ENCODE results near the gene ECE1. TPM values are rescaled to one million over a fixed set of nuclear protein-coding genes. Genes with fewer than 3 reads are reported as not detected.

The ECE1 gene
- total RNA-seq, 1 experiment from 2014 or later, result 69.8 TPM

DNA sequence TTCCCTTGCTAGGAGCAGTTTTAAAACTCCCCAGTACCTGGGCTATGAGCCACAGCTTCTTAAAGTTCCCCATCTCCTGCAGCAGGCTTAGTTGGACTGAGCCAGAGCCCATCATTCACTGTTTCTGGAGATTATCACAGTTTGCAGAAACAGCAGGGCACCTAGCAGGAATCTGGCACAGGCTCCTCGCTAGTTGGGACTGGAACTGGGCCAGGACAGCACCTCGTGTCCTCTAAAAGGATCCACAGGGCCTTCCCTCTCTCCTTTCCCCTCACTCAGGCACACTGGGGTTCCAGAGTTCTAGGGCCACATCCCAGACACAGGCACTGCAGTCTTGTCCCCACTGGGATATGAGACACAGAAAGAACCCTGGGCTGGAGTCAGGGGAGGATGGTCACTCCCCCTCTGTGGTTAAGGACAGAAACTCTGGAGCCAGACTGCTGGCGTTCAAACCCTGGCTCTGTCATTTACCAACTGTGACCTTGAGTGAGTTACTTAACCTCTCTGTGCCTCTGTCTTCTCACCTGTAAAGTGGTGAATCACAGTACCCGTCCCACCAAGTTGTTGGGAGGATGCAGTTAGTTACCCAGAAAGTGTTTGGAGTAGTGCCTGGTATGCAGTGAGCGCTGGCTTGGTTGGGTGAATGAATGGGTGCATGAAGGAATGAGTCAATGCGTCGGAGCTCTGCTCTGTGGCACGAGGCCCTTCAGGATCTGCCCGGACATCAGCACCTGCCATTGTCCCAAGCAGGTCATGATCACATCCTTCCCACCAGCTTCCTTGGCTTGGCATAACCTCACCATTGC is 18.8 kb upstream of the ECE1 start:
- peak; percentile 62 for DNase-seq (ENCODE audit: low read depth)

DNA sequence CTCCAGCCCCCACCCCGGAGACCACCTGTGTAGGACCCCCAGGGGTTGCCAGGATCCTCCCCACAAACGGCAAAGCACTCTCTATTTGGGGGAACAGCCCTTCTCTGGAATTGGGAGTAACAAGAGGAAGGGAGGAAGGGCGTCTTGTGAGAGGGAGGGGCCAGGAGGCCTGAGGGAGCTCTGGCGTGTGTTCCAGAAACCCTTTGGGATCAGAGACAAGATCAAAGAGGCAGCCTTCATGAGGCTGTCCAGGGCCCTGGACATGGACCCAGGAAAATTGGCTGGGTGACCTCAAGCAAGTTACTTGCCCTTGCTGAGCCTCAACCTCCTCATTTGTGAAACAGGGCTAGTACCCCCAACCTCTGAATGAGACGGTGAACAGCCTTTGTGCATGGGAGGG is 18.1 kb upstream of the ECE1 start:
- DNase-seq (ENCODE audit: low read depth), result no peak

DNA sequence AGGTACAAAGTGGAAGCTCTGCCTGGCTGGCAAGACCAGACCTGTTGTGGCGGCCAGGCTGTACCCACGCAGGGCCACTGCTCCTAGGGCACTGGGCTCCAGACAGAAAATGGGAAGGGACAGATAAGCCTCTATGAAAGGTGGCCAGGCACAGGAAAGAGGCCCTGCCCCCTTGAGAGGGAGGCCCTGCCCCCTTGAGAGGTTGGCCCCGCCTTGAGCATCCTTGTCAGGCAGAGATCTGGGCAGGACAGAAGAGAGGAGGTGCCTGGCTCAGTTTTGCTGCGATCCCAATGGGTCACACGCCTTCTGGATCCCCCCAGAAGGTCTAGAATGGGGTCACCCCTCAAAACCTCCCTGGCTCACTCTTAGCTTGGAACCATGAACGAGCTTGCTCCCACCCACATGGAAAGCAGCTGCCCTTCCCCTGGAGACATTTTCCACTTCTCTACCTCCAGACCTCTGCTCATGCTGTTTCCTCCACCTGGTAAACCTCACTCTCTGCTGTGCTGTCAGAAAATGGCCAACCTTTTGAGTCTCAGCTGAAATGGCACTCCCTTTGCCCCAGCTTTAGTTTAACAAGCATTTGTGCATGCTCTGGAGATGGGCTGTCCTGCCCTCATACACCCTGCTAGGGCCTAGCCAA is 17.5 kb upstream of the ECE1 start:
- DNase-seq (ENCODE audit: low read depth), result no peak

DNA sequence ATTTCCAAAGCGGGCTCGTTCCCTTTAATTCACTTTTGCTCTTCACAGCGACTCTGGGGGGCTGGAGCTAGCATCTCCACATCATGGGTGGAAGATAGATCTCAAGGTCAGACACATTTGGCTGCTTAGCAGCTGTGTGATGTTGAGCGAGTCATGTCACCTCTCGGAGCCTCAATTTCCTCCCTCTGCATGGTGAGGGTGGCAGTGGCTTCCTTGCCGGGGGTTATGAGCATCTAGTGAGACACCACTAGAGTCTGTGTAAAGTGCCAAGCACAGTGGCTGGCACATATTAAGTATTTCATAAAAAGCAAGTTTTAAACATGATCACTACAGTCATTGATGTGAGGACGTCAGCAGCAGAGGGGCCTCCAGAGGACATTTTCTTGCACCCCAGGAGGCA is 16.9 kb upstream of the ECE1 start:
- DNase-seq (ENCODE audit: low read depth), result no peak

DNA sequence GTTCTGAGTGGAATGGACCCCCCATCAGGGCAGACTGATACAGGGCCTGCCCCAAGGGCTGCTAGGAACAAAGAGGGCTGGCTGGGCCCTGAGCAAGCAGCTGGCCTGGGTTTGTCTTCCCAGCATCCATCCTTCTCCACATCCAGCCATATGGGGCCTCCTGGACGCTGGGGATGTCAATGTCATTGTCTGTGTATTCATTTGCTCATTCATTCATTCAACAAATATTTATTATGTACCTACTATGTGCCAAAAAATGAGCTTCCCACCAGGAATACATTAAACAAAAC is 15.6 kb upstream of the ECE1 start:
- no peak for DNase-seq (ENCODE audit: low read depth)

DNA sequence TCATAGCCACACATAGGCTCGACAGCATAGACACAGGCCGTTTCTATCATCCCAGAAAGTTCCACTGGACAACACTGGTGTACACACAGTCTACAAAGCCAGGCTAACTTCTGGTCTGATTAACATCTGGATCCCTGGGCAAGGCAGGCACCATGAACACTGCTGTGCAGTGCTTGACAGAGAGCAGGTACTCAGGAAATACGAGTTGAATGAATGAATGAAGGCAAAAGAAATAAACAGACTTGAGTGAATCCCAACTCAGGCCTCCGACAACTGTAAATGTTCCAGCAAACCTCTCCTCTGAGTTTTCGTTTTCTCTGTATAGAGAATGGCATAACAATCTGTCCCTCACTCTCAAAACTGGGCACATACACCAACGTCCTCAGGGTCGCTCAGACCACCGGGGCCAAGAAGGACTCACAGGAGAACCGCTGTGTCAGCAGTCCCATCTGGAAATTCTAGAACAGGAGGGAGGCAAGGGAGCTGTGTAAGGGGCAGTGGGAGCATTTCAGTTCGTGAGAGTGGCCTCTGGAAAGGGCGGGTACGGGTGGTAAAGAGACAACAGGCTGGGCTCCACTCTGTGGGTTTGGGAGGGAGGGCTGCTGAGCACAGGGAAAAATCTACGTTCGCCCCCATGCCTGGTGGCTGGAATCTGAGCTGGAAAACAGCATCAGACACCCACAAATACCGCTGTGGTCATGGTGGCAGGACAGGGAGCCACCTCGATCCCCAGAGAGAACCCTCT is 15.1 kb upstream of the ECE1 start:
- DNase-seq (ENCODE audit: low read depth), result no peak

DNA sequence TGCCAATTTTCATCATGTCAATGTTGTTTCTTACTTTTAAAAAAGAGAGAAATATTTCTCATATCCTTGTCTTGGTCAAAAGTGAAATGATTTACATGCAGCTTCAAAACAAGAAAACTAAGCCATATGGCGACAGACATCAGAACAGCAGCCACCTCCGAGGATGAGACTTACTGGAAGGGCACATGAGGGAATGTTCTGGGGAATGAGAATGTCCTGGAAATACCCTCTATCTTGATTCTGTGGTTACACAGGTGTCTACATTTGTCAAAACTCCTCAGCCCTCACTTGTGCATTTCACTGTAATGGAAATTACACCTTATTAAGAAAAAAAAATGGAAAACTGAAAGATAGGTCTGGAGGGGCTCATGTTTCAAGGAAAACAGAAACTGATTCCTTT is 14.2 kb upstream of the ECE1 start:
- DNase-seq (ENCODE audit: low read depth), result no peak

DNA sequence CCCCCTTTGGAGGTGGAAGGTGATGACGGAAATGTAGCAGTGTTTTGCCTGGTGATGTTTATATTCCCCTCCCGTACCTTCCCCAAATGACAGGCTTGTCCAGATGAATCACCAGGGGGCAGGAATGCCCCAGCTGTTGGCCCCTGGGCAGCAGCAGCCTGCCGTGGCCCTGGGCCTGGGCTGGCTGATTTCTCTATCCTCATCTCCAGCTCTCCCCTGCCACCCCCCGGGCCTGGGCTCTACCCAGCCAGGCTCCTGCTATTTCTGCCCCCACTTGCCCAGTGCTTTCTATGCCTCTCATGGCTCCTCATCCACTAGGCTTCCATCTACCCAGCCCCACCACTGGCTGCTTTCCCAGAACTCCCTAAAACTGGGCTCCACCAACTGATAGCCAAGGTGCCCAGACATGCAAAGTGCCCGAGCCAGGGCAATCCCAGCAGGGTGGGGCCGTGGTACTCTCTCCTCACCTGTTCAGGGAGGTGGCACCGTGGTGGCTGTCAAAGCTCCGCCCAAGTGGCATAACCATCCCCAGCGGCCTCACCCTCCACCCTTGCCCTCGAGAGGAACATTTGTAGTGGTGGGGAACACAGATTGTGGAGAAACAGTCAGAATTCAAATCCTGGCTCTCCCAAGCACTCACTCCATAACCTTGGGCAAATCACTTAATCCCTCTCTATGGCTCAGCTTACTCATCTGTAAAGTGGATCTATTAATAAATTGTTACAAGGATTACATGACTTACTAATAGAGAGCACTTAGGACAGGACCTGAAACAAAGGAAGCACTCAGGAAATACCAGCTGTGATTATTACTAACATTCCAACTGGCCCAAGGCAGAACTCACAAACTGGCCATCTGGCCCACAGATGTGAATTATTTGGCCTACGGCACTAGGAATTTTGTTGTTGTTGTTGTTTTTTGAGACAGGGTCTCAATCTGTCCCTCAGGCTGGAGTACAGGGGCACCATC is 12.8 kb upstream of the ECE1 start:
- peak; percentile 78 for DNase-seq (ENCODE audit: low read depth)

DNA sequence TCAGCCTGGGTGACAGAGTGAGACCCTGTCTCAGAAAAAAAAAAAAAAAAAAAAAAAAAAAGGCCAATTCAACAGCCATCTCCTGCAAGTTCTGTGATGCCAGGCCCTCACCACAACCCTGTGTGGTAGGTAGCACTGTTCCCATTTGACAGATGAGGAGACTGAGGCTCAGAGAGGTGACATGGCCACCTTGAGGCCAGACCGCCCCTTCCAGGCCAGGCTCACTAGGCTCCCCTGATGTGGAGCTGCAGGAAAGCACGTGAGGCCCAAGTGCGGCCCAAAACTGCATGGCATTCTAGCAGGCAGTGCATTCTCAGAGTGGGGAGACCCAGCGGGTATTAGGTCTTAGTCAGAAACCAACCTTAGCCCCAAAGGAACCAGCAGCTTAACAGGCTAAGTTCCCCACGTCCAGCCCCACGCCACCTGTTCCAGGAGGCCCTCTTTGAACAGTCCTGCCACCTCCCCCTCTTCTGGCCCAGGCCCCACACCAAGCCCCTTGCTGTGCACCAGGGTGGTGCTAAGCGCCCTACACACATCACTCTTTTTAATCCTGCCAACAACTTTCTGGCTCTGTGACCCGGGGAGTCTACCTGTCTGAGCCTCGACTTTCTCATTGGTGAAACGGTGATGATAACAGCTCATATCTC is 11.7 kb upstream of the ECE1 start:
- DNase-seq (ENCODE audit: low read depth), result no peak

DNA sequence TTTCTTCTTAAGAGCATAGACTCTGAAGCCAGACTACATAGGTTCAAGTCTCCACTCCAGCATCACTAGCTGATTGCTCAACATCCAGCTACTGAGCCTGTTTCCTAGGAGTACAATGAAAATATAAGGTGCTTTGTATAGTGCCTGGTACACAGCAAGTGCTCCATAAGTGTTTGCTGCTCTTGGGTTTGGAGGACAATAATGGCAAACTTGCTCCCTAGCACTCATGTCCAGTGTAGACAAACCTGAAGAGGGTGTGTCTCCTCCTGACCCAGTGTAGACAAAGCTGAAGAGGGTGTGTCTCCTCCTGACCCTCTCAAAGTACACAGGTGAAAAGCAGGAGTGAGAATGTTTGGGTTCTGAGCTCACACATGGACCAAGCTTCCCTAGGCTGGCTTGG is 10.5 kb upstream of the ECE1 start:
- DNase-seq (ENCODE audit: low read depth), result no peak

DNA sequence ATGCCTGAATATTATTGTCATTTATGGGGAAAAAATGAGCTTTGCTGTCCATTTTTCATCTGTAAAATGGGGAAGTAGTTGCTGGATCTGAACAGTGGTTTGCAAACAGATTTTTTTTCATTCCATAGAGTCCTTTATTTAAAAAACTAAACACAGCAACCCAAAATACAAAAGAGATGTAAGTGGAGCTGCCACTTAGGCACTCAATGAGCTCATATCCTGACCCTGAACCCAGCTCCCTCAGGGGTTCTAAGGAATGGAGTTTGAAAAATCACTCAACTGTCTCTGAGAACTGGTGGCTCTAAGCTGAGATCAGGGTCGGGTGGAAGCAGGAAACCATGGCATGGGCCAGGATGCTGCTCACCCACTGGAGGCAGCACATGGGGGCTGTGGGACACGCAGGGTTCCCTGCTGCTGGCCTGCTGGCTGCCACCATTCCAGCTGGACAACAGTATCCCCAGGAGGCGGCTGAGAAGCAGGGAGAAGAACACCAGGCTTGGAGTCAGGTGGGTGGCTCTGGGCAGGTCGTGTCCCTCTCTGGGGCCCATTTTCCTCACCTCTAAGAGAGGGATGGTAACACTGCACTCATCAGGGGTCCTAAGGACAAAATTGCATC is 9.6 kb upstream of the ECE1 start:
- no peak for DNase-seq (ENCODE audit: low read depth)

DNA sequence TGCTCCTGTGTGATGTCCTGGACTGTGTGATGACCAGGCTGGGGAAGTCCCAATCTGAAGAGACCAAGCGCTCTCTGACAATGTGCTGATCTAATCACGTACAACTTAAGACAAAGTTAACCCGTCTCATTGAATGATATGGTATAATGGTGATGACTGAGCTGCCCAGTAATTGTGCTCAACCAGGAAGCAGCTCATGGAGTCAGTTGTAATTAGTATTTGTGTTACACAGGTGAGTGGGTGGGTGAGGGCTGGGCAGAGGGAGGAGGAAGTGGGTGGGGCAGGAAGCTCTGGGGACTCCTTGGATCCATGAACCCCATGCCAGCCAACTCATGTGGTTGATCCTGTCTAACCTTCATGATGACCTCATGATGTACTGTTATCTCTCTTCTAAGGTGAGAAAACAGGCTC is 8.7 kb upstream of the ECE1 start:
- DNase-seq (ENCODE audit: low read depth), result peak; percentile 67

DNA sequence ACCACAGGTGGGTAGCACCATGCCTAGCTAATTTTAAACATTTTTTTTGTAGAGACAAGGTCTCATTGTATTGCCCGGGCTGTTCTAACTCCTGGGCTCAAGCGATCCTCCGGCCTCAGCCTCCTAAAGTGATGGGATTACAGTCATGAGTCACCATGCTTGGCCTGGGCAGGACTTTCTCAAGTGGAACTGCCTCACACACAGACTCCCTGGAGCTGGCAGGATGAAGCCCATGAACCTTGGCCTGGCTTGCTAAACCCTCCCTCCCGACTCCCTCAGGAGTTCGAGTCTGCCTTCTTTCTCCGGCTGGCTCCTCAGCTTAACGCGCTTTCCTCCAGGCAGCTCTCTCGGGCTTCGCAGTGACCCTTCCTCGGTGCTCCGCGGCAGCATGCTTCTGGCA is 7.7 kb upstream of the ECE1 start:
- peak; percentile 91 for DNase-seq (ENCODE audit: low read depth)

DNA sequence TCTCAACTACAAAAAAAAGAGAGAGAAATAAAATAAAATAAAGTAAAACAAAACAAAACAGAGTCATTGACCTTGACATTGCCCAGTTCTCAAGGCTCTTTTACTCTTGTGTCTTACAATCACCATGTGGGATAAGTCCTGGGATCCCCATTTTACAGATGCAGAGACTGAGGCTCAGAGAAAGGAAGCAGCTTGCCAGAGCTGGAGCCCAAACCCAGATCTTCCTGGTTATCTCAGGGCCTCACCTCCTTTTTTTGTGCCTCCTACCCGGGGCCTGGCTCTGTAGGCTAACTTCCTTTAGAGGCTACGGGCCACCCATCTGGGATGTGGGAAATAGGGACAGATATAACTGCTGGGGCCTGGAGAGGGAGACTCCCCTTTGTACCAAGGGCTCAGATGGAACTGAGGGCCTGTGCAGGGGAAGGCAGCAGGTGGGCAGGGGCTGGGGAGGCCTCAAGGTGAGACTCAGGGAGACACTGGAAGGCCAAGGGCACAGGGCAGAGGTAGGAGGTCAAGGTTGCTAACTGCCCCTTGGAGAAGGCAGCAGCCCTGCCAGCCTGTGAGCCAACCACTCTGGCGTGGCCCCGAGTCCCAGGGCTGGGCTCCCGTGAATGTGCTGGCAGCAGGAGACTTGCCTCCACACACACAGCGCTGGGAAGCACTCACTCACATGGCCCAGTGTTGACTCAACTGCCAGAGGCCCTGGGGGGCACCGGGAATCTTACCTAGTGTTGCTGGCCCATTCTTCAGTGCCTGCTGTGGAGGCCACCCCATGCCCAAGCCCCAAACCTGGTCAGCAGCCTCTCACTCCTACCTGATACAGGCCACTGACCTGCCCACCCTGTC is 6.5 kb upstream of the ECE1 start:
- DNase-seq (ENCODE audit: low read depth), result peak; percentile 78

DNA sequence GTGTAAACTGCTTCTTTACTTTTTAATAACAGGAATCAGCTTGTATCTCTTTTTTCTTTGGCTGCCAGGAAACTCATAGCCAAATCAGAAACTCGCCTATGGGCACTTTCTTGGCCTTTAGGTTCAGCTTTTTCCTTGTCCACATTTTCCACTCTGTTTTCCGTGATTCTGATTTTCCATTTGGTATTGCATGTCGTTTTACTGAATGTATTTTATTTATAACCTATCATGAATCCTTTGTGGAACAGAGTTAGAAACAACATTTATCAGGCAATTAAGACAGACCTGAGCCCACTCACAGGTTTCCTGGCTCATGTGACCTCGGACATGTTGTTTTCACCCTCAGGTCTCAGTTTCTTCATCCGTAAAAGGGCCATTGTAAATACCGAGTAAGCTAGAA is 5.3 kb upstream of the ECE1 start:
- no peak for DNase-seq (ENCODE audit: low read depth)

DNA sequence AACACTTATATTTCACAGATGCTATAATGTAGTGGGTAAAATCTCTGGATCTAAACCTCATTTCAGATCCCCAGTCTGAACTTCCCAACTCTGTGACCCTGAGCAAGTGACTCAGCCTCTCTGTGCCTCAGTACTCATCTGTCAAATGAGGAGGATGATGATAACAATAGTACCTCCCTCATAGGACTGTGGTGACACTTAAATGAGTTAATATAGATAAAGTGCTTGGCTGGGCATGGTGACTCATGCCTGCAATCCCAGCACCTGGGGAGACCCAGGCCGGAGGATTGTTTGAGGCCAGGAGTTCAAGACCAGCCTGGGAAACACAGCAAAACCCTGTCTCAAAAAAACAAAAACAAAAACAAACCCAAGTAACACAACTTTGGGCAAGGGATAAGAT is 4.7 kb upstream of the ECE1 start:
- DNase-seq (ENCODE audit: low read depth), result peak; percentile 88

DNA sequence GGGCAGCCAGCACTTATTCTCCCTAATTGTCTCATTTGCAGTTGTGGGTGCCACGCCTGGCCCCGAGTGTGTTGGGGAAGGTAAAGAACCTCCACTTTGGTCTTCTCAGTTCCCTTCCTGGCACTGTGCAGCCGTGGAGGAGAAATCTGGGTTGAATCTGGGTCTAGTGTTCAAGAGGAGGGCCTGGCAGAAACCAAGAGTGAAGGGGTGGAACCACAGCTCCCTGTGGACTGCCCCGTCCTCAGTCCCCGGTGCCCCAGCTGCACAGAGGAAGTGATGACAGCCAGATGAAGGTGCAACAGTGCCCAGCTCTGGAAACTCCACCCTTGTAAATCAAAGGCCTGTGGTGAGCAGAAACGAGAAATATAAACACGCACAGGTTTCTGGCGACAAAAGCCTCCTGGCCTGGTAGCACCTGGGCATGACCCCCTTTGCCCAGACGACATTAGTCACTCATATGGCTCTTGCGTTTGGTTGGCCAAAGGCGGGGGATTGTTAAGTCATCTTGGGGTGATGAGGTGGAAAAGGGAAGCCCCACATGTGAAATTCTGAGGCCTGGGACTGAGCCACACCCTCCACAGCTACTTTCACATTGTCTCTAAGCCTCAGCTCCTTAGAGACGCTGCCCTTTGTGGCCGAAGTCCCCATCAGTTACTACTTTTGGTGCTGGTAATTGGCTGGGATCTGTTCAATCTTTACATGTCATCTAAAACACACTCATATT is 4.2 kb upstream of the ECE1 start:
- peak; percentile 82 for DNase-seq (ENCODE audit: low read depth)

DNA sequence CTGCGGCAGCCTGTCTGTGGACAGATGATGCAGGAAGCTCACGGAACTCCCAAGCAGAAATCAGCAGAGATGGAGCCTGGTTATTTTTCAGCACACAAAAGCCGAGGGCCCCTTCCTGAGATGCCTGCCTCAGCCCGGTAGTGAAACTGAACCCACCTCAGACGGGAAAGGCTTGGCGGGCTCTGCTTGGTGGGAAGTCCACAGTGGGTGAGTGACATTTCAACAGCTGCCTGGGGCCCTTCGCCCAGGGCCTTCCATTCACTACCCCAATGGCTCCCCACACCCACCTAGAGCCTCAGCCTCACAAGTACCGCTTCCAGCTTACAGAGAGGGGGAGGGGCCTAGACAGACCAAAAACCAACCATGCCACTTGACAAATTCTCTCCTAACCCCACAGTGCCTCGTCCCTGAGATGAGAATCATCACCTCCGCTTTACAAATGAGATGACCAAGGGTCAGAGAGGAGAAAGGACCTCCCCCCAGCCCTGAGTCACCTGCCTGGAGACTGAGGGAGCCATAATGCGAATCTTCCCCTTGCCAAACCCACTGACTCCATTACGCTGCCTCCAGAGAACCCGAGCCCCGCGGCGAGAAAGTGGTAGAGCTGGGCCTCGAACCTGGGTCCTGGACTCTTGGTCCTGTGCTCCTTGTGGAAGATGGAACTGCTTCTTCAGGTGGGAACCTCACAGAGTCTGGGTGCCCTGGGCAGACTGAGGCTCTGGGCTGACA is 3.4 kb upstream of the ECE1 start:
- DNase-seq (ENCODE audit: low read depth), result no peak
